HG03342 (cell line): Measurements from ENCODE around the gene NR0B1.

Experiments used
- ATAC-seq: cut with Tn5 transposase; IDR thresholded peaks from one replicate; pipeline ENCODE4 v1.9.1; 2021; ENCODE audit warnings: mild to moderate bottlenecking, moderate library complexity; ENCODE audit not compliant: unreplicated experiment

Gene NR0B1

GRCh38 chrX:30275498-30275897 lies 33.7 kb downstream of the NR0B1 start:
- no peak for ATAC-seq

- ATAC-seq: no peak
Observed at GRCh38 chrX:30270639-30271038, 38.6 kb downstream of the NR0B1 start.

GRCh38 chrX:30262763-30263162 lies 46.4 kb downstream of the NR0B1 start:
- no peak for ATAC-seq

- no peak for ATAC-seq
Observed at GRCh38 chrX:30261012-30261411, 48.2 kb downstream of the NR0B1 start.

GRCh38 chrX:30259927-30260326 lies 49.3 kb downstream of the NR0B1 start:
- no peak for ATAC-seq
